ENCODE results near the gene JARID2. TPM values are rescaled to one million over a fixed set of nuclear protein-coding genes. Genes with fewer than 3 reads are reported as not detected.

Gene JARID2
- total RNA-seq, 1 donor from 2014 or later = 24.2 TPM

DNA sequence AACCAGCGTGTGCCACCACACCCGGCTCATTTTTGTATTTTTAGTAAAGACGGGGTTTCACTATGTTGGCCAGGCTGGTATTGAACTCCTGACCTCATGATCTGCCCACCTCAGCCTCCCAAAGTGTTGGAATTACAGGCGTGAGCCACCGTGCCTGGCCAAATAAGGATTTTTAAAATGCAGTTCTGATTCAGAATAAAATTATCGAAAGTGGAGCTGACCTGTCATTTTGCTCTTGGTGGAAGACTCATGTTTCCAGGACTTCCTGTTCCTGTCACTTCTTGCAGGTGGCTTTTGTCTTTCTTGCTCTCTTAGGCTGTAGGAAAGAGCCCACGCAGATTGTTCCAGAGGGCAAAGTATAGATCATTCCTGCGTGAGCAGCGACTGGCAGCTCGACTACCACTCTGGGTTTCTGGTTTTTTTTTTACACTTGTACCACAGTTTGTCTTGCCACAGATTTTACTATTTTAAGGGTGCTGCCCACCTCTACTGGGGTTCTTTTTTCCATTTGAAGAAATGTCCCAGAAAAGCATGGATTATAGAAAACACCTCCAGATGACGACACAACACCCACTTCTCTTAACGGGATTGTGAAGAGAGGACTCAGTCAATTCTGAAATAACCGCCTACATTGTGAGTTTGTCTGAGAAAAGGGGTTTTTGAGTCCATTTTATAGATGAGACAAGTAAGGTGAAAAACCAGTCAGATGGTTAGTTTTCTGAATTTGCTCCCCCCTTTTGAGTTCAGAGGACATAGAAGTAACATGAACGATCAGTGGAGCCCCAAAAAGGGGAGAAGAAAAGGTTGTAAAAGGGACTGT is 7.5 kb downstream of the JARID2 start:
- Histone ChIP-seq H3K79me2 (ENCODE audit: insufficient read depth, low read length) (peaks cover 96% of the 10 kb centered on the region), H3K9me3 (ENCODE audit: insufficient read depth, low read depth, low read length) (no peaks in the 10 kb centered on the region), H3K27me3 (ENCODE audit: insufficient read depth, low read length) (no peaks in the 10 kb centered on the region), H3K27ac (ENCODE audit: low read depth, low read length) (no peak overlapping the region), H3K4me1 (ENCODE audit: insufficient read depth, low read length) (peaks cover 9% of the 10 kb centered on the region), H3K4me3 (ENCODE audit: insufficient read depth, low read depth, low read length) (no peak overlapping the region), H2AFZ (ENCODE audit: low read depth, low read length) (no peak overlapping the region), H3K9ac (ENCODE audit: low read length) (no peak overlapping the region), H3K4me2 (ENCODE audit: low read length) (no peak overlapping the region), H3K36me3 (ENCODE audit: insufficient read depth, low read length) (no peaks in the 10 kb centered on the region), H4K20me1 (ENCODE audit: insufficient read depth, low read length) (peaks cover 95% of the 10 kb centered on the region)
- Mint-ChIP-seq H3K9me3 (ENCODE audit: unreplicated experiment) (no peaks in the 10 kb centered on the region), H3K4me3 (ENCODE audit: unreplicated experiment) (no peak overlapping the region), H3K27me3 (ENCODE audit: low read depth, unreplicated experiment) (no peaks in the 10 kb centered on the region), H3K27ac (ENCODE audit: unreplicated experiment) (no peak overlapping the region), H3K4me1 (ENCODE audit: low read depth, unreplicated experiment) (peaks cover 52% of the 10 kb centered on the region), H3K36me3 (ENCODE audit: low read depth, unreplicated experiment) (peaks cover 3% of the 10 kb centered on the region)
- TF ChIP-seq EZH2 (IDR thresholded peaks at IDR 0.05; ENCODE audit: insufficient read depth, low read length) = no peak
- no peak for TF ChIP-seq CTCF (IDR thresholded peaks at IDR 0.05; ENCODE audit: insufficient read depth, low read depth, low read length)
- FAIRE-seq = no peak
- no peak for DNase-seq (ENCODE audit: low read depth)

DNA sequence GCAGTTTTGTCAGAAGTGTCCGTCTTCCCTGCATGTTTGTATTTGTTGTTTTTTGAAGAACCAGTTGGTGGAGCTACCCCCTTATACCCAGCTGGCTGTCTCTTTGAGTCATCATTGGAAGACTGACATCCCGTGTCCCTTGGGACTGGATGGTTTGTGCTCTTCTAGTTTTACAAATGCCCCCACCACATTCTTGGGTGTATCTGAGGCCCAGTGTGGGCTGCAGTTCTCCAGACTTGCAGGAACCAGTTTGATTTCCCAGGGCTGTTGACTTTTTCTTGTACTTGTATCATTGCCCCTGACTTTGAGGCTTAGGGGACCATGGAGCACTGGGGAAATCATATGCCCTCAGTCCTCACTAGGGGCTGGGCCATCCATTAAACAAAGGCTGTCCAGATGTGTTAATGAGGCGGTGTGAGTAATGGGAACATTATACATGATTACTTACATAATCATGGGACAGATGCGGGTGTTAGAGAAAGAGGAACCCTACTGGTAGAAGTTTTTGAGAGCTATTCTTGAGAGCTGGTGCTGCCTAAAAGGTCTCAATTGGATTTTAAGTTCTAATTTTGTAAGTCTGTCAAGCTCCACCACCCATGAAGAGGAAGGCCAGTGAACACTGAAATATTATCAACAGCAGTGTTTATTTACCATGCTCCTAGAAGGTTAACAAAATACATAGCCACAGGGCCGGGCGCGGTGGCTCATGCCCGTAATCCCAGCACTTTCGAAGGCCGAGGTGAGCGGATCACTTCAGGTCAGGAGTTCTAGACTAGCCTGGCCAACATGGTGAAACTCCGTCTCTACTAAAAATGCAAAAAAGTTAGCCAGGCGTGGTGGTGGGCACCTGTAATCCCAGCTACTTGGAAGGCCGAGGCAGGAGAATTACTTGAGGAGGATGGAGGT is 8.5 kb downstream of the JARID2 start:
- no peaks in the 10 kb centered on the region for H3K27me3 Mint-ChIP-seq (ENCODE audit: low read depth, unreplicated experiment)
- peaks cover 3% of the 10 kb centered on the region for H3K36me3 Mint-ChIP-seq (ENCODE audit: low read depth, unreplicated experiment)
- H3K4me1 Mint-ChIP-seq (ENCODE audit: low read depth, unreplicated experiment) = peaks cover 57% of the 10 kb centered on the region
- peaks cover 99% of the 10 kb centered on the region for H3K79me2 ChIP-seq (ENCODE audit: insufficient read depth, low read length)
- no peaks in the 10 kb centered on the region for H3K36me3 ChIP-seq (ENCODE audit: insufficient read depth, low read length)
- H3K4me1 ChIP-seq (ENCODE audit: insufficient read depth, low read length) = peaks cover 13% of the 10 kb centered on the region
- H3K4me3 Mint-ChIP-seq (ENCODE audit: unreplicated experiment) = no peak overlapping the region
- no peaks in the 10 kb centered on the region for H3K9me3 ChIP-seq (ENCODE audit: insufficient read depth, low read depth, low read length)
- no peak for TF ChIP-seq CTCF (IDR thresholded peaks at IDR 0.05; ENCODE audit: insufficient read depth, low read depth, low read length)
- H3K27me3 ChIP-seq (ENCODE audit: insufficient read depth, low read length) = no peaks in the 10 kb centered on the region
- H3K27ac ChIP-seq (ENCODE audit: low read depth, low read length) = no peak overlapping the region
- H3K9me3 Mint-ChIP-seq (ENCODE audit: unreplicated experiment) = no peaks in the 10 kb centered on the region
- no peak overlapping the region for H3K4me3 ChIP-seq (ENCODE audit: insufficient read depth, low read depth, low read length)
- H3K9ac ChIP-seq (ENCODE audit: low read length) = no peak overlapping the region
- DNase-seq (ENCODE audit: low read depth) (no peak), FAIRE-seq (no peak)
- H3K4me2 ChIP-seq (ENCODE audit: low read length) = no peak overlapping the region
- no peak overlapping the region for H3K27ac Mint-ChIP-seq (ENCODE audit: unreplicated experiment)
- H4K20me1 ChIP-seq (ENCODE audit: insufficient read depth, low read length) = peaks cover 99% of the 10 kb centered on the region
- H2AFZ ChIP-seq (ENCODE audit: low read depth, low read length) = no peak overlapping the region
